Stimulated activated CD4-positive, alpha-beta T cell treated with anti-CD3 and anti-CD28 coated beads, Interleukin-12 subunit alpha, Interleukin-12 subunit beta, amount 100 ng/mL, for 48 hours (primary cell): Measurements from ENCODE around the gene FCER1A.
"Not testable (repeated sequence)": the region's sequence is repeated elsewhere in the genome, so short reads cannot be mapped to it uniquely, and the experiment has no call there.

ENCODE experiments used
- DNase-seq, 3 donors: peaks; one replicate each; pipeline ENCODE4 v3.0.0-alpha.2; 2020; ENCODE audit warnings: low read depth in 2 of 3, low spot score in 1 of 3

FCER1A gene

GRCh38 chr1:159349374-159349773 is 47.2 kb downstream of the FCER1A start:
- DNase-seq = not testable (repeated sequence)

GRCh38 chr1:159352436-159352835 is 50.3 kb downstream of the FCER1A start:
- no peak for DNase-seq
